ENCODE results near the gene SPOCK2. TPM values are rescaled to one million over a fixed set of nuclear protein-coding genes. Genes with fewer than 3 reads are reported as not detected.

The SPOCK2 gene
- total and polyA plus RNA-seq, 2 of the 13 experiments (the other 11 are each of a cell fraction or from before 2014, with no cell fraction given): 8.6 to 30.6 TPM

DNA sequence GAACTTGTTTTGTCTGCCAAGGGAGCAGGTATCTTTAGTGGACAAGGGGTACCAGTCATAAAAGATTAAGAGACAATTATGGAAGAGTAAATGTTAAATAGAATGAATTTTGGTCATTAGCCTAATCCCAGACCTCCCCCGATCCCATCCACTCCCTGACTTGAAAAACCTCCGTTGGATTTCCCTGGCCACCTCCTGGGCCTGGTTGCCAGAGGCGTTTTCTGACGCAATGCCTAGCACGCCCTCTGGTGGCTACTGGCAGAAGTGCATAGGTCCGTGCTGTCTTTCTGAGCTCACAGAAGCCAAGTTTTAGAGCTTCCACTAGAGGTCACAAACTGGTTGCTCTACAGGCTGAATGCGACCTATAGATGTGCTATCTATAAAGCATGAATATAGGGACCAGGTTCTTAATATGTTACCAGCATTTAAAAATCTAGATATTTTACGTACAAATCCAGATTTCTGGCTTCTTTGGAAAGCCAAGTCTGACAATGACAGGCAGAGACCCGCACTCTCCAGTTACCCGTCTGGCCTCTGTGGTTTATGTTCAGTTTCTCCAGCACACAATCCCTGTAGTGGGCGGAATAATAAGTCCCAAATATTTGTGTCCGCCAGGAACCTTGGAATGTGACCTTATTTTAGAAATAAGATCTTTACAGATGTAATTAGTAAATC, 39.8 kb downstream of the SPOCK2 start (continued):
- TF ChIP-seq ZNF142 (CRISPR knock-in tag; IDR thresholded peaks at IDR 0.05): no peak
- no peak for TF ChIP-seq TP53 (CRISPR knock-in tag; conservative IDR thresholded peaks at IDR 0.05)
- no peak for TF ChIP-seq MAFG (CRISPR knock-in tag; IDR thresholded peaks at IDR 0.05)
- TF ChIP-seq, protein P1, sequence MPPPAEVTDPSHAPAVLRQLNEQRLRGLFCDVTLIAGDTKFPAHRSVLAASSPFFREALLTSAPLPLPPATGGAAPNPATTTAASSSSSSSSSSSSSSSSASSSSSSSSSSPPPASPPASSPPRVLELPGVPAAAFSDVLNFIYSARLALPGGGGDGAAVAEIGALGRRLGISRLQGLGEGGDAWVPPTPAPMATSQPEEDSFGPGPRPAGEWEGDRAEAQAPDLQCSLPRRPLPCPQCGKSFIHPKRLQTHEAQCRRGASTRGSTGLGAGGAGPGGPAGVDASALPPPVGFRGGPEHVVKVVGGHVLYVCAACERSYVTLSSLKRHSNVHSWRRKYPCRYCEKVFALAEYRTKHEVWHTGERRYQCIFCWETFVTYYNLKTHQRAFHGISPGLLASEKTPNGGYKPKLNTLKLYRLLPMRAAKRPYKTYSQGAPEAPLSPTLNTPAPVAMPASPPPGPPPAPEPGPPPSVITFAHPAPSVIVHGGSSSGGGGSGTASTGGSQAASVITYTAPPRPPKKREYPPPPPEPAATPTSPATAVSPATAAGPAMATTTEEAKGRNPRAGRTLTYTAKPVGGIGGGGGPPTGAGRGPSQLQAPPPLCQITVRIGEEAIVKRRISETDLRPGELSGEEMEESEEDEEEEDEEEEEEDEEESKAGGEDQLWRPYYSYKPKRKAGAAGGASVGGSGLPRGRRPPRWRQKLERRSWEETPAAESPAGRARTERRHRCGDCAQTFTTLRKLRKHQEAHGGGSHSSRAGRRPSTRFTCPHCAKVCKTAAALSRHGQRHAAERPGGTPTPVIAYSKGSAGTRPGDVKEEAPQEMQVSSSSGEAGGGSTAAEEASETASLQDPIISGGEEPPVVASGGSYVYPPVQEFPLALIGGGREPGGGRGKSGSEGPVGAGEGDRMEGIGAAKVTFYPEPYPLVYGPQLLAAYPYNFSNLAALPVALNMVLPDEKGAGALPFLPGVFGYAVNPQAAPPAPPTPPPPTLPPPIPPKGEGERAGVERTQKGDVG (CRISPR knock-in tag; IDR thresholded peaks at IDR 0.05; ENCODE audit: borderline replicate concordance): no peak
- TF ChIP-seq ZNF556 (CRISPR knock-in tag; IDR thresholded peaks at IDR 0.05; ENCODE audit: borderline replicate concordance): peak; percentile 53; the same call in 1 of the 2 replicates
- TF ChIP-seq EED (CRISPR knock-in tag; IDR thresholded peaks at IDR 0.05): no peak
- TF ChIP-seq ZNF780A (CRISPR knock-in tag; IDR thresholded peaks at IDR 0.05): no peak
- TF ChIP-seq GPBP1L1 (CRISPR knock-in tag; IDR thresholded peaks at IDR 0.05): no peak
- no peak for TF ChIP-seq TRIM24 (CRISPR knock-in tag; IDR thresholded peaks at IDR 0.05)
- TF ChIP-seq MATR3 (CRISPR knock-in tag; IDR thresholded peaks at IDR 0.05): no peak
- TF ChIP-seq REPIN1 (CRISPR knock-in tag; IDR thresholded peaks at IDR 0.05; ENCODE audit: borderline replicate concordance, low read depth): peak; percentile 39; the same call in 1 of the 2 replicates
- no peak for TF ChIP-seq ZFP82 (CRISPR knock-in tag; IDR thresholded peaks at IDR 0.05; ENCODE audit: borderline replicate concordance)
- peak; percentile 44; the same call in 1 of the 2 replicates for TF ChIP-seq ZSCAN31 (CRISPR knock-in tag; IDR thresholded peaks at IDR 0.05; ENCODE audit: low read depth)
- TF ChIP-seq ZNF557 (CRISPR knock-in tag; IDR thresholded peaks at IDR 0.05): no peak
- no peak for TF ChIP-seq ZNF484 (CRISPR knock-in tag; IDR thresholded peaks at IDR 0.05; ENCODE audit: borderline replicate concordance, low read depth)
- no peak for TF ChIP-seq MXD4 (CRISPR knock-in tag; IDR thresholded peaks at IDR 0.05)

All from HepG2 (cell line).